Astrocyte (in vitro differentiated cells and primary cell): ENCODE results near the gene GYPC. TPM values are rescaled to one million over a fixed set of nuclear protein-coding genes. Genes with fewer than 3 reads are reported as not detected.

Experiments used
- DNase-seq: peaks from one replicate; pipeline ENCODE4 v3.0.0-alpha.2; 2010; ENCODE audit warnings: low read depth
- FAIRE-seq: peaks from 2 replicates; lab custom pipeline; 2011; peaks lifted over from hg19 to GRCh38; lab: Jason Lieb, UNC
- H2AFZ ChIP-seq: 2 replicates; pipeline ENCODE4 v1.6.0; 2012; ENCODE audit warnings: low read depth, low read length, inconsistent platforms
- H3K27ac ChIP-seq: 2 replicates; pipeline ENCODE4 v1.5.1; 2011; ENCODE audit warnings: low read depth, low read length, inconsistent platforms
- H3K27me3 ChIP-seq: 2 replicates; pipeline ENCODE4 v1.6.0; 2011; ENCODE audit warnings: low read length, inconsistent platforms; ENCODE audit not compliant: insufficient read depth
- H3K36me3 ChIP-seq: 2 replicates; pipeline ENCODE4 v1.5.1; 2011; ENCODE audit warnings: low read length, inconsistent platforms; ENCODE audit not compliant: insufficient read depth
- H3K4me1 ChIP-seq: 2 replicates; pipeline ENCODE4 v1.5.1; 2011; ENCODE audit warnings: low read length, inconsistent platforms; ENCODE audit not compliant: insufficient read depth
- H3K4me2 ChIP-seq: 2 replicates; pipeline ENCODE4 v1.6.0; 2012; ENCODE audit warnings: low read length, inconsistent platforms
- H3K4me3 ChIP-seq: 2 replicates; pipeline ENCODE4 v1.5.1; 2011; ENCODE audit warnings: low read depth, mild to moderate bottlenecking, low read length, inconsistent platforms; ENCODE audit not compliant: insufficient read depth
- H3K79me2 ChIP-seq: 2 replicates; pipeline ENCODE4 v1.6.0; 2012; ENCODE audit warnings: mild to moderate bottlenecking, low read length, inconsistent platforms; ENCODE audit not compliant: insufficient read depth
- H3K9ac ChIP-seq: 2 replicates; pipeline ENCODE4 v1.6.0; 2012; ENCODE audit warnings: mild to moderate bottlenecking, low read length, inconsistent platforms
- H3K9me3 ChIP-seq: 2 replicates; pipeline ENCODE4 v1.5.1; 2012; ENCODE audit warnings: low read depth, mild to moderate bottlenecking, low read length, inconsistent platforms; ENCODE audit not compliant: insufficient read depth
- H4K20me1 ChIP-seq: 2 replicates; pipeline ENCODE4 v1.6.0; 2012; ENCODE audit warnings: low read length, inconsistent platforms; ENCODE audit not compliant: insufficient read depth
- H3K27ac Mint-ChIP-seq: one replicate; pipeline ENCODE4 v1.8.0; 2021; ENCODE audit warnings: mild to moderate bottlenecking, mixed read lengths; ENCODE audit not compliant: unreplicated experiment
- H3K27me3 Mint-ChIP-seq: one replicate; pipeline ENCODE4 v1.8.0; 2021; ENCODE audit warnings: low read depth, mixed read lengths; ENCODE audit not compliant: unreplicated experiment
- H3K36me3 Mint-ChIP-seq: one replicate; pipeline ENCODE4 v1.8.0; 2021; ENCODE audit warnings: low read depth, mixed read lengths; ENCODE audit not compliant: unreplicated experiment
- H3K4me1 Mint-ChIP-seq: one replicate; pipeline ENCODE4 v1.8.0; 2021; ENCODE audit warnings: low read depth, mixed read lengths; ENCODE audit not compliant: unreplicated experiment
- H3K4me3 Mint-ChIP-seq: one replicate; pipeline ENCODE4 v1.8.0; 2021; ENCODE audit warnings: mild to moderate bottlenecking, moderate library complexity, mixed read lengths; ENCODE audit not compliant: unreplicated experiment
- H3K9me3 Mint-ChIP-seq: one replicate; pipeline ENCODE4 v1.8.0; 2021; ENCODE audit warnings: mild to moderate bottlenecking, mixed read lengths; ENCODE audit not compliant: unreplicated experiment
- CTCF ChIP-seq: IDR thresholded peaks from 2 replicates; pipeline ENCODE4 v1.5.1; 2011; ENCODE audit warnings: low read depth, mild to moderate bottlenecking, inconsistent platforms, low read length, moderate library complexity; ENCODE audit not compliant: insufficient read depth
- EZH2 ChIP-seq: IDR thresholded peaks from 2 replicates; pipeline ENCODE4 v1.6.1; 2012; ENCODE audit warnings: mild to moderate bottlenecking, low read length, inconsistent platforms; ENCODE audit not compliant: insufficient read depth
- total RNA-seq: library from RNA; stranded (reverse); gene quantifications from 2 replicates; pipeline ENCODE4 v1.2.1, GENCODE V29; 2021

The GYPC gene
- total RNA-seq, 1 donor from 2014 or later = 29.3 TPM

DNA sequence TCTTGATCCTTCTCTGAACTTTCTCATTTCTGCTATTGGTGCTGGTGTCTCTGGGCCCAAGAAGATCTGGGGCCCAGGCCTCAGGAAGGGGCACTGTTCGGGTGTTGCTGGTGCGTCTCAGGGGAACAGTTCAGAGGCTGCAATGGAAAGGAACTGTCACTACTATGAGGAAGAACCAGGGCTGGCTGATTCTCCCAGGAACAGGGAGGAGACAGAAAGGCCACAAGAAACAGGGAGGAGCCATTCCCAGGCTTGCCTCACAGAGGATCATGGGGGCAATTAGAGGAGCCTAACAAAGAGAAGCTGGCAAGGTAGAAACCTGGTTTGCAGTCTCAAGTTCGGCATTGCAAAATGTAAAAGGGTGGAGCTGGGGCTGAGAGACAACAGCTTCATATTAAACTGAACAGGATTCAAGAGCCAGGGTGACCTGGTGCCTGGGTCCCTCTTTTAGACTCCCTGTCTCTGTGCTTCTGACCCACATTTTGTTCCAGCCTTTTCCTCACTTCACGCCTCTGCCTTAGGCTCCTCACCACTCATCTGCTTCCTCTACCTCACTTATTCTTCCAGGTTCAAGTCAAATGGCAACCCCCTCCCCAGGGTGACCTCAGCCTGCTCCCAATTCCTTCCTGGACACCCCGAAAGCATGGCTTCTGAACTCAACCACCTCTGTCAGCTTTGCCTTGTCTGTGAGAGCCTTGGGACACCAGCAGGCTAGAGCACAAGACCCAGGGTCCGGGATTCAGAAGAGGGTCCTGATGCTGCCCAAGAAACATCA, 58.4 kb downstream of the GYPC start:
- H3K27ac ChIP-seq = no peak overlapping the region
- no peak overlapping the region for H3K27ac Mint-ChIP-seq
- H3K4me2 ChIP-seq = no peak overlapping the region
- H3K27me3 ChIP-seq = no peaks in the 10 kb centered on the region
- no peaks in the 10 kb centered on the region for H3K4me1 Mint-ChIP-seq
- no peak overlapping the region for H3K4me3 Mint-ChIP-seq
- H3K79me2 ChIP-seq = no peaks in the 10 kb centered on the region
- no peak overlapping the region for H2AFZ ChIP-seq
- no peaks in the 10 kb centered on the region for H3K4me1 ChIP-seq
- TF ChIP-seq CTCF = no peak
- TF ChIP-seq EZH2 = no peak
- H3K9me3 ChIP-seq = no peaks in the 10 kb centered on the region
- no peak for DNase-seq
- peaks cover 4% of the 10 kb centered on the region for H3K9me3 Mint-ChIP-seq
- H4K20me1 ChIP-seq = no peaks in the 10 kb centered on the region
- H3K27me3 Mint-ChIP-seq = peaks cover 4% of the 10 kb centered on the region
- no peaks in the 10 kb centered on the region for H3K36me3 ChIP-seq
- H3K4me3 ChIP-seq = no peak overlapping the region
- no peak overlapping the region for H3K9ac ChIP-seq
- FAIRE-seq = no peak
- no peaks in the 10 kb centered on the region for H3K36me3 Mint-ChIP-seq

- H3K4me1 Mint-ChIP-seq = peaks cover 5% of the 10 kb centered on the region
- H3K36me3 Mint-ChIP-seq = no peaks in the 10 kb centered on the region
- H3K27me3 Mint-ChIP-seq = peaks cover 4% of the 10 kb centered on the region
- no peak overlapping the region for H3K4me3 Mint-ChIP-seq
- TF ChIP-seq CTCF (no peak), EZH2 (no peak)
- Histone ChIP-seq H3K36me3 (no peaks in the 10 kb centered on the region), H3K27me3 (no peaks in the 10 kb centered on the region), H3K9ac (no peak overlapping the region), H4K20me1 (no peaks in the 10 kb centered on the region), H2AFZ (no peak overlapping the region), H3K79me2 (no peaks in the 10 kb centered on the region), H3K27ac (no peak overlapping the region), H3K4me2 (no peak overlapping the region), H3K4me1 (no peaks in the 10 kb centered on the region), H3K9me3 (no peaks in the 10 kb centered on the region), H3K4me3 (no peak overlapping the region)
- DNase-seq (no peak), FAIRE-seq (no peak)
- H3K9me3 Mint-ChIP-seq = peaks cover 2% of the 10 kb centered on the region
- H3K27ac Mint-ChIP-seq = no peak overlapping the region
These were observed 59.2 kb downstream of the GYPC start for GRCh38 chr2:126715111-126715510.
